GM12891 (cell line): ENCODE data around the gene USP15.

Experiments used
- POLR2A ChIP-seq: IDR thresholded peaks from 2 replicates; pipeline ENCODE4 v1.6.1; 2011; ENCODE audit warnings: low read depth, low read length, control low read depth
- POLR2AphosphoS5 ChIP-seq: IDR thresholded peaks from 2 replicates; pipeline ENCODE4 v1.6.1; 2011; ENCODE audit warnings: low read depth, low read length, control low read depth
- POU2F2 ChIP-seq: IDR thresholded peaks from 2 replicates; pipeline ENCODE4 v1.6.1; 2011; ENCODE audit warnings: low read depth, mild to moderate bottlenecking, control low read depth, low read length, moderate library complexity
- SPI1 ChIP-seq: IDR thresholded peaks from 2 replicates; pipeline ENCODE4 v1.6.1; 2011; ENCODE audit warnings: low read depth, low read length, control low read depth
- TAF1 ChIP-seq: IDR thresholded peaks from 2 replicates; pipeline ENCODE4 v1.6.1; 2011; ENCODE audit warnings: low read depth, low read length, control low read depth

- TF ChIP-seq POLR2A (no peak), POLR2AphosphoS5 (no peak), TAF1 (no peak), POU2F2 (no peak), SPI1 (peak; percentile 50; the same call in 1 of the 2 replicates)
These were observed 32.6 kb downstream of the USP15 start for GRCh38 chr12:62292761-62293344.
